Liver (tissue), 9 donors: Measurements from ENCODE around the gene CMTM2. TPM values are rescaled to one million over a fixed set of nuclear protein-coding genes. Genes with fewer than 3 reads are reported as not detected.

Experiments
- DNase-seq: peaks from one replicate; pipeline ENCODE4 v3.0.0-alpha.2; 2017; ENCODE audit warnings: low spot score
- H3K27ac ChIP-seq, 2 donors: one replicate each; pipeline ENCODE4 v1.7.0; 2013; ENCODE audit warnings: inconsistent platforms in 2 of 2, low read length in 2 of 2, control low read depth in 1 of 2, low read depth in 1 of 2, mild to moderate bottlenecking in 1 of 2
- H3K27me3 ChIP-seq, 4 donors: one replicate each; pipeline versions ENCODE4 v1.6.1 to v1.7.0; 2013; ENCODE audit warnings: low read length in 3 of 4, inconsistent platforms in 1 of 4, mild to moderate bottlenecking in 1 of 4, moderate library complexity in 1 of 4; ENCODE audit not compliant: control insufficient read depth in 4 of 4, insufficient read depth in 4 of 4
- H3K36me3 ChIP-seq, 4 donors: one replicate each; pipeline versions ENCODE4 v1.6.1 to v1.7.0; 2013; ENCODE audit warnings: low read length in 3 of 4, mild to moderate bottlenecking in 3 of 4, low read depth in 1 of 4, moderate library complexity in 1 of 4; ENCODE audit not compliant: control insufficient read depth in 4 of 4, insufficient read depth in 3 of 4
- H3K4me1 ChIP-seq, 4 donors: one replicate each; pipeline versions ENCODE4 v1.6.1 to v1.7.0; 2013; ENCODE audit warnings: low read length in 3 of 4, mild to moderate bottlenecking in 3 of 4, moderate library complexity in 1 of 4; ENCODE audit not compliant: control insufficient read depth in 4 of 4, insufficient read depth in 4 of 4
- H3K4me3 ChIP-seq, 3 donors: one replicate each; pipeline versions ENCODE4 v1.6.1 to v1.7.0; 2013; ENCODE audit warnings: low read length in 3 of 3, control low read depth in 1 of 3, low read depth in 1 of 3, mild to moderate bottlenecking in 1 of 3
- H3K9ac ChIP-seq, 2 donors: one replicate each; pipeline ENCODE4 v1.7.0; 2013; ENCODE audit warnings: low read length in 2 of 2, mild to moderate bottlenecking in 2 of 2, moderate library complexity in 2 of 2, control low read depth in 1 of 2, low read depth in 1 of 2
- H3K9me3 ChIP-seq, 4 donors: one replicate each; pipeline versions ENCODE4 v1.6.1 to v1.7.0; 2013; ENCODE audit warnings: low read length in 3 of 4; ENCODE audit not compliant: control insufficient read depth in 4 of 4
- ATF3 ChIP-seq: IDR thresholded peaks from 2 replicates; pipeline ENCODE4 v1.6.1; 2016; ENCODE audit warnings: antibody characterized with exemption
- CTCF ChIP-seq: fragments of 150-350 bp; IDR thresholded peaks from 2 replicates; pipeline ENCODE4 v1.5.1; 2017; ENCODE audit warnings: improper control_type of control experiment, low read depth, low read length; ENCODE audit not compliant: missing input control
- EGR1 ChIP-seq, 2 donors: IDR thresholded peaks; 2 replicates each; pipeline ENCODE4 v1.6.1; 2016 to 2018; ENCODE audit warnings: antibody characterized with exemption in 2 of 2, low read depth in 2 of 2
- FOXA1 ChIP-seq: IDR thresholded peaks from 2 replicates; pipeline ENCODE4 v1.6.1; 2016; ENCODE audit warnings: antibody characterized with exemption
- FOXA2 ChIP-seq: IDR thresholded peaks from 2 replicates; pipeline ENCODE4 v1.6.1; 2016; ENCODE audit warnings: antibody characterized with exemption
- GABPA ChIP-seq, 2 donors: IDR thresholded peaks in 1 of 2; conservative IDR thresholded peaks in 1 of 2; 2 replicates each; pipeline ENCODE4 v1.6.1; 2016; ENCODE audit warnings: antibody characterized with exemption in 2 of 2, mild to moderate bottlenecking in 1 of 2, moderate library complexity in 1 of 2
- HNF4A ChIP-seq, 2 donors: conservative IDR thresholded peaks; 2 replicates each; pipeline ENCODE4 v1.6.1; 2016; ENCODE audit warnings: antibody characterized with exemption in 2 of 2, mild to moderate bottlenecking in 2 of 2
- HNF4G ChIP-seq: IDR thresholded peaks from 2 replicates; pipeline ENCODE4 v1.6.1; 2016; ENCODE audit warnings: antibody characterized with exemption
- JUND ChIP-seq, 2 donors: IDR thresholded peaks; 2 replicates each; pipeline ENCODE4 v1.6.1; 2016; ENCODE audit warnings: antibody characterized with exemption in 2 of 2
- MAX ChIP-seq: IDR thresholded peaks from 2 replicates; pipeline ENCODE4 v1.6.1; 2016; ENCODE audit warnings: antibody characterized with exemption
- NR2F2 ChIP-seq: IDR thresholded peaks from 2 replicates; pipeline ENCODE4 v1.6.1; 2016; ENCODE audit warnings: antibody characterized with exemption
- RAD21 ChIP-seq, 2 donors: IDR thresholded peaks; 2 replicates each; pipeline ENCODE4 v1.6.1; 2016; ENCODE audit warnings: antibody characterized with exemption in 2 of 2, mild to moderate bottlenecking in 2 of 2
- RXRA ChIP-seq, 2 donors: IDR thresholded peaks; 2 replicates each; pipeline ENCODE4 v1.6.1; 2017 to 2018; ENCODE audit warnings: antibody characterized with exemption in 2 of 2, mild to moderate bottlenecking in 1 of 2
- SP1 ChIP-seq: IDR thresholded peaks from 2 replicates; pipeline ENCODE4 v1.6.1; 2018; ENCODE audit warnings: antibody characterized with exemption, mild to moderate bottlenecking
- TAF1 ChIP-seq: conservative IDR thresholded peaks from 2 replicates; pipeline ENCODE4 v1.6.1; 2016; ENCODE audit warnings: antibody characterized with exemption, mild to moderate bottlenecking
- YY1 ChIP-seq: IDR thresholded peaks from 2 replicates; pipeline ENCODE4 v1.6.1; 2016; ENCODE audit warnings: antibody characterized with exemption, mild to moderate bottlenecking
- ZBTB33 ChIP-seq: IDR thresholded peaks from 2 replicates; pipeline ENCODE4 v1.6.1; 2016; ENCODE audit warnings: antibody characterized with exemption
- WGBS: extraction: QIAGEN DNeasy Blood & Tissue Kit; methylation state at CpG from one replicate; pipeline ENCODE4 v1.1.7; 2013; 5-methylcytosine and 5-hydroxymethylcytosine counted together
- polyA plus RNA-seq, 2 donors: library from polyadenylated mRNA; stranded (reverse) in 1 of 2; unstranded in 1 of 2; fragments of 200-250 nt in 1 of 2; fragments of >200 nt in 1 of 2; fragmentation: Nextera tagmentation in 1 of 2; extraction: Ambion mirVana in 1 of 2; gene quantifications; one replicate each; pipeline versions ENCODE4 v1.2.1 to v1.2.3, GENCODE V29; 2013 to 2015
- total RNA-seq, 2 donors: library from RNA; depleted of rRNA; stranded (reverse); fragments of >200 nt; gene quantifications; one replicate each; pipeline ENCODE4 v1.2.3, GENCODE V29; 2014
- donor health status: healthy.
- donor health status: healthy.
- donor health status: healthy.
- donor health status: healthy.
- donor health status: healthy.

Gene CMTM2
- total and polyA plus RNA-seq, 4 donors, result 0.50 to 1.1 (median 0.62) TPM

GRCh38 chr16:66585481-66586239 is 6.4 kb downstream of the CMTM2 start (continued):
- no peak for TF ChIP-seq ZBTB33
- TF ChIP-seq GABPA (IDR thresholded peaks at IDR 0.05 in 1 of 2, conservative IDR thresholded peaks at IDR 0.05 in 1 of 2), result no peak
- no peak for TF ChIP-seq RXRA (IDR thresholded peaks at IDR 0.05)
- TF ChIP-seq CTCF, result no peak
- no peak for TF ChIP-seq YY1
- TF ChIP-seq SP1, result no peak
- no peak for TF ChIP-seq NR2F2
- TF ChIP-seq JUND (IDR thresholded peaks at IDR 0.05), result no peak
- no peak for TF ChIP-seq HNF4A (conservative IDR thresholded peaks at IDR 0.05)
- no peak for TF ChIP-seq TAF1

GRCh38 chr16:66587881-66588600 is 8.8 kb downstream of the CMTM2 start:
- TF ChIP-seq FOXA2, result no peak
- no peak for TF ChIP-seq RAD21 (IDR thresholded peaks at IDR 0.05)
- no peak for TF ChIP-seq YY1
- no peak for TF ChIP-seq HNF4A (conservative IDR thresholded peaks at IDR 0.05)
- no peak for TF ChIP-seq CTCF
- TF ChIP-seq FOXA1, result no peak
- no peak for TF ChIP-seq RXRA (IDR thresholded peaks at IDR 0.05)
- TF ChIP-seq HNF4G, result no peak
- no peak for TF ChIP-seq EGR1 (IDR thresholded peaks at IDR 0.05; ENCODE audit: low read depth in 2 of 2)
- TF ChIP-seq MAX, result no peak
- no peak for TF ChIP-seq NR2F2
- TF ChIP-seq GABPA (IDR thresholded peaks at IDR 0.05 in 1 of 2, conservative IDR thresholded peaks at IDR 0.05 in 1 of 2), result no peak
- no peak for TF ChIP-seq ATF3
- no peak for TF ChIP-seq JUND (IDR thresholded peaks at IDR 0.05)
- TF ChIP-seq ZBTB33, result no peak

More at GRCh38 chr16:66587881-66588600, 8.8 kb downstream of the CMTM2 start:
- DNase-seq, result no peak
- Histone ChIP-seq H3K27me3 (no peaks in the 10 kb centered on the region), H3K4me1 (no peaks in the 10 kb centered on the region), H3K4me3 (no peak overlapping the region), H3K9me3 (no peaks in the 10 kb centered on the region), H3K36me3 (no peaks in the 10 kb centered on the region), H3K9ac (no peak overlapping the region), H3K27ac (peak overlapping the region in 1 of 2 donors; percentile 31)
- 76% methylated on average over 7 of the region's 7 CpGs for WGBS
